KMS-11 (cell line): ENCODE measurements around the gene TNPO1.

Experiments
- H2AFZ ChIP-seq: fragments of 200-600 bp; sonication (generic); 2 replicates; pipeline ENCODE4 v1.6.1; 2016; ENCODE audit warnings: antibody characterized with exemption, mixed run types, low read depth
- H3K27ac ChIP-seq: fragments of 200-600 bp; sonication (generic); 2 replicates; pipeline ENCODE4 v1.6.1; 2016; ENCODE audit warnings: mild to moderate bottlenecking, mixed run types
- H3K27me3 ChIP-seq: fragments of 200-600 bp; sonication (generic); 2 replicates; pipeline ENCODE4 v1.6.1; 2017; ENCODE audit warnings: mild to moderate bottlenecking, low read depth, mixed run types, moderate library complexity; ENCODE audit not compliant: insufficient read depth
- H3K36me3 ChIP-seq: fragments of 200-600 bp; sonication (generic); 2 replicates; pipeline ENCODE4 v1.6.1; 2017; ENCODE audit warnings: mild to moderate bottlenecking, mixed run types; ENCODE audit not compliant: insufficient read depth
- H3K4me1 ChIP-seq: fragments of 200-600 bp; sonication (generic); 2 replicates; pipeline ENCODE4 v1.6.1; 2016; ENCODE audit warnings: mild to moderate bottlenecking, low read depth, mixed run types; ENCODE audit not compliant: poor library complexity, severe bottlenecking
- H3K4me2 ChIP-seq: fragments of 200-600 bp; sonication (generic); 2 replicates; pipeline ENCODE4 v1.7.0; 2016; ENCODE audit warnings: mild to moderate bottlenecking, mixed run types
- H3K4me3 ChIP-seq: fragments of 200-600 bp; sonication (generic); IDR thresholded peaks from 2 replicates; pipeline ENCODE4 v1.6.1; 2017; ENCODE audit warnings: low read depth, low read length, mixed read lengths; ENCODE audit not compliant: insufficient read depth
- H3K79me2 ChIP-seq: fragments of 200-600 bp; sonication (generic); 2 replicates; pipeline ENCODE4 v1.6.1; 2016; ENCODE audit warnings: low read depth, mixed run types; ENCODE audit not compliant: insufficient read depth
- H3K9ac ChIP-seq: fragments of 200-600 bp; sonication (generic); 2 replicates; pipeline ENCODE4 v1.6.1; 2016; ENCODE audit warnings: mild to moderate bottlenecking, mixed run types
- H4K20me1 ChIP-seq: fragments of 200-600 bp; sonication (generic); 2 replicates; pipeline ENCODE4 v1.6.1; 2016; ENCODE audit warnings: mild to moderate bottlenecking, mixed run types; ENCODE audit not compliant: insufficient read depth
- CTCF ChIP-seq: fragments of 200-600 bp; sonication (generic); conservative IDR thresholded peaks from 2 replicates; pipeline ENCODE4 v1.6.1; 2017; ENCODE audit warnings: low read depth, mild to moderate bottlenecking, antibody characterized with exemption, low read length, moderate library complexity, mixed read lengths

TNPO1 gene

GRCh38 chr5:72936893-72937292 lies 120.4 kb downstream of the TNPO1 start:
- Histone ChIP-seq H3K27me3 (no peaks in the 10 kb centered on the region), H3K27ac (no peak overlapping the region), H2AFZ (no peak overlapping the region), H3K36me3 (no peaks in the 10 kb centered on the region), H4K20me1 (no peaks in the 10 kb centered on the region), H3K9ac (no peak overlapping the region), H3K4me1 (no peaks in the 10 kb centered on the region), H3K4me3 (no peak overlapping the region), H3K4me2 (no peak overlapping the region), H3K79me2 (no peaks in the 10 kb centered on the region)
- no peak for TF ChIP-seq CTCF

GRCh38 chr5:72937517-72938061 lies 121.1 kb downstream of the TNPO1 start:
- Histone ChIP-seq H3K4me1 (no peaks in the 10 kb centered on the region), H4K20me1 (no peaks in the 10 kb centered on the region), H3K79me2 (no peaks in the 10 kb centered on the region), H3K4me3 (no peak overlapping the region), H2AFZ (no peak overlapping the region), H3K4me2 (no peak overlapping the region), H3K27ac (no peak overlapping the region), H3K36me3 (no peaks in the 10 kb centered on the region), H3K27me3 (no peaks in the 10 kb centered on the region), H3K9ac (no peak overlapping the region)
- no peak for TF ChIP-seq CTCF

GRCh38 chr5:72938206-72938605 lies 121.7 kb downstream of the TNPO1 start:
- H3K4me1 ChIP-seq = no peaks in the 10 kb centered on the region
- TF ChIP-seq CTCF = no peak

GRCh38 chr5:72940082-72940481 lies 123.6 kb downstream of the TNPO1 start:
- no peak overlapping the region for H3K9ac ChIP-seq
- H3K36me3 ChIP-seq = no peaks in the 10 kb centered on the region
- no peak for TF ChIP-seq CTCF

More at GRCh38 chr5:72938206-72938605, 121.7 kb downstream of the TNPO1 start:
- Histone ChIP-seq H3K79me2 (no peaks in the 10 kb centered on the region), H3K27me3 (no peaks in the 10 kb centered on the region), H3K4me3 (no peak overlapping the region), H2AFZ (no peak overlapping the region), H3K36me3 (no peaks in the 10 kb centered on the region), H3K4me2 (no peak overlapping the region), H3K9ac (no peak overlapping the region), H3K27ac (no peak overlapping the region), H4K20me1 (no peaks in the 10 kb centered on the region)

More at GRCh38 chr5:72940082-72940481, 123.6 kb downstream of the TNPO1 start:
- Histone ChIP-seq H3K27ac (no peak overlapping the region), H3K4me2 (no peak overlapping the region), H3K79me2 (no peaks in the 10 kb centered on the region), H3K4me3 (no peak overlapping the region), H2AFZ (no peak overlapping the region), H3K27me3 (no peaks in the 10 kb centered on the region), H4K20me1 (no peaks in the 10 kb centered on the region), H3K4me1 (no peaks in the 10 kb centered on the region)
